NCI-H510A (cell line): ENCODE measurements around the gene RABL2A.
"Not testable (repeated sequence)": the region's sequence is repeated elsewhere in the genome, so short reads cannot be mapped to it uniquely, and the experiment has no call there.

Experiments
- DNase-seq: peaks from one replicate; lab custom pipeline; 2025; lab: John Stamatoyannopoulos, UW

The RABL2A gene

DNA sequence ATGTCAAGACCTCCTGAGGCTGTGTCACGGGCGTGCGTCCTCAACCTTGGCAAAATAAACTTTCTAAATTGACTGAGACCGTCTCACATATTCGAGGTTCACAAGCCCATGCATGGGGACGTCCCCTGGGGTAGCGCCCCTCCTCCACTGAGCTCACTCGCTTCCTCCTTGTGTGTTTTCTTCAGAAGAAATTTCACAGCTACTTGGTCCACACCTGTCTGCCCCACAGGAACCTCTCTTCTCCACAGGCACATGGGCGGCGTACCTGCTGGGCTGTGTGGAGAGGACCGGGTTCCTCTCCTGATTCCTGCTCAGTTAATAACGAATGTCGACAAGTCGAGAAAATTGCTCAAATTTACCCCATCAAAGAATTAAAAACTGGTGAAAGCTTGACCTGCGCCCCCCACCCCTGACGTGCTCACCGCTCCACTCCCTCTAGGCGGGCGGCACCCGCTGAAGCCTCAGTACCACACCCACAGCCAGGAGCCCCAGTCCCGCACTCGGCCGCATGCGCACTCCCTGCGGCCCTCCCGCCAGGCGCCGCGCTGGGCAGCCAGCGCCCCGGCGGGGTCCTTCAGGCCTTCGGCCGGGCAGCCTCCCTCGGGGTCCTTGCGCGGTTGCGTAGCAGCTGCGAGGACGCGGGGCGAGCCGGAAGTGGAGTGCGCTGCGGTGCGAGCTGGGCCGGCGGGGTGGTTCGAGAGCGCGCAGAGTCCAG is at the start of gene RABL2A:
Gene RABL2A (plus strand): TSS at position 651 of the 715 bp plus-strand sequence. CDS start 1,341 bp downstream, outside the sequence.
- not testable (repeated sequence) for DNase-seq

DNA sequence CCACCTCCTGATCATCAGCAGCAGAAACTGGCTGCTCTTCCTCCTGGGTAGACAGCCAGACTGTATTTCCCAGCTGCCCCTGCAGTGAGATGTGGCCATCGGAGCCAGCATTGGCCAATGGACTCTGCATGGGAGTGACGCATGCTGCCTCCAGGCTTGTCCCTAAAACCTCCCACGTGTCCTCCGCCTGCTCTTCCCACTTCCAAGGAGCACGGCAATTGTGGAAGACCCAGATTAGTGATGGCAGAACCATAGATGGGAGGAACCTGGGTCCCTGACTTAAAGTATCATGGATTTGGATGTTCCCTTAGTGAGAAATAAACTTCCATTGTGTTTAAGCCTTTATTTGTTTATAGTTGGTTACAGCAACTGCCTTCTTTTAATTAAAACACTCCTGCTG is 48.6 kb upstream of the RABL2A start:
- DNase-seq: not testable (repeated sequence)

DNA sequence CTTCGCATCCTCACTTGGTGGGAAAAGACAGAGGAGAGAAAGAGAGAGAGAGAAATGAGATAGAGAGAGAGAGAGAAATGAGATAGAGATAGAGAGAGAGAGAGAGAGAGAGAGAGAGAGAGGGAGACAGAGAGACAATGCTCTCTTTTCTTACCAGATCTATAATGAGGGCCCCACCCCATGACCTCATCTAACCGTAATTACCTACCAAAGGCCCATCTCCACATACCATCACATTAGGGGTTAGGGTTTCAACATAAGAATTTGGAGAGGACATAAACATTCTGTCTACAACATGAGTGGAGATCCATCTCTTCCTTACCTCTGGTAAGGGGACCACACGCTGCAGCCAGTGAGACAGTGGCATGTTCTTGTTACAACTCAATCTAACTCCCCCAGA is 44.6 kb upstream of the RABL2A start:
- DNase-seq: not testable (repeated sequence)

DNA sequence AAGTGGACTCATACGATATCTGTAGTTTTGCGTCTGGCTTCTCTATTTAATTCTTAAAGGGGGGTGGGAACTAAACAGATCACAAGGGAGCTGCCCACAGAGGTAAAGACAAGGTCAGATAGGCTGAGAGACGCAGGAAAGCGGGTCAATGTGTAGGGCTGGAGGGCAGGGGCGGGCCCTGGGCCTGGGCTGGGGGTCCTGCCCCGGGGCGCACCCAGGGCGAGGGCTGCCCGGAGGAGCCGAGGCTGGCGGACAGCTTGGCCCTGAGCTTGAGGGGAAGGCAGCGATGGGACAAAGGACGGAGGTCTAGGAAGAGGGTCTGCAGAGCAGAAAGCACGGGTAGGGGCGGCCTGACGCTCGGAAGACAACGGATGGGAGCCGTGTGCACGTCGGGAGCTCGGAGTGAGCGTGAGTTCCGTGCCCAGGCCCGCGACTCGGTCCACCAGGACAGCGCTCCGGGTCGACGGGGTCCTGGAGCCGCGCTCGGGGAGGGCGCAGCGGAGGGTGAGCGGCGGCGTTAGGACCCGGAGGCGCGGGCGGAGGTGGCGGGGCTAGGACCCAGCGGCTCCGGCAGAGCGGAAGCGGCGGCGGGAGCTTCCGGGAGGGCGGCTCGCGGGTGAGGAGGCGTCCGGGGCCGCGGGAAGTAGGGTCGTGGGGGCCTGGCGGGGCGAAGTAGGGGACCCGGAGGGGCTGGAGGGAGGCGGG is 43.4 kb upstream of the RABL2A start:
- not testable (repeated sequence) for DNase-seq

DNA sequence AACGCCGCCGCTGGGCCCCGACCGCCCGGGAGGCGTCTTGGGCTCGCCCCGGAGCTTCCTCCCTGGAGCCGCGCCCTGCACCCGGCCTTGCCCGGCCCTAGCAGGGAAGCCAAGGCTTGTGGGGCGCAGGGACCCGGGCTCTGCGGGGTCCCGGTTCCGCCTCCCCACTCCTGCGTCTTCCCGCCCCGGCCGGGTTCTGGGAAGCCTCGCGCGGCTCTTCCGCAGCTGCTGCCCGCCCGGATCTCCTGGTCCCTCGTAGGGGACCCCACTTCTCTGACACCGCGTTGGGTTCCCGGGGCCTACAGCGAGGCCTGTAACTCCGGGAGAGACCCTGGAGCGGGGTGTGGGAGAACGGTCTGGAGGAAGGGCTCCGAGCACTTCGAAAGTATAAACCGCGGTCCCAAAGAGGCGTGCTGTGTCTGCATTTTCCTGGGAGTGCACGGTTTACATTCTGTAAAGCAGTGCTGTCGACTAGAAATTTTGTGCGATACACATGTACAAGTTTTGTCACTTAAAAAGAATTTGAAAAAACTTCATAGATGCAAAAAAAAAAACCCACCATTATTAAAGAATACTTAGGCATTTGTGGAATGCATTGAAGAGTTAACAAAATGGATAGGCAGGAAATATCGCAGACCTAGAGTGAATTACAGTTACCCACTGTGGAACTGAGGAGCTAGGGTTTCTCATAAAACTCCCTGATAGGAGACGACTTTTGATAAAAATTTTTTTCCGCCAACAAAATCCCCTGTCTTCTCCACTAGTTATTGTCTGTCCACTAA is 42.6 kb upstream of the RABL2A start:
- DNase-seq: not testable (repeated sequence)

DNA sequence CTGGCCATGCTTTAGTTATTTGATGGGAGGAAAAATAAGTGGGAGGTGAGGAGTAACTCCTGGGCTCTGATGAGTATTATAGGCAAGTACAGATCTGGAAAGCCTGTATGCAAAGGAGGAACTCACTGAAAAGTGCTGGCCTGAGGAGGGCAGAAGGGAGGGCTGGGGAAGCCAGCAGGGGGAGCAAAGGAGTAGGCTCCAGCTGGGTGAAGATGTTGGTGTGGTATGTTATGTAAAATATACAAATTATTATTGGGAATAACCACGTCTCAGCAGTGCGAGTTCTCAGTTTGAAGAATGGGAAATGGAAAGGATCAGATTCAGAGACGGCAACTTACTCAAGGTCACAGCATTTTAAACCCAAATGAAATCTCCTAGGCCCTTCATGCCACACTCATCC is 39.9 kb upstream of the RABL2A start:
- DNase-seq: not testable (repeated sequence)

DNA sequence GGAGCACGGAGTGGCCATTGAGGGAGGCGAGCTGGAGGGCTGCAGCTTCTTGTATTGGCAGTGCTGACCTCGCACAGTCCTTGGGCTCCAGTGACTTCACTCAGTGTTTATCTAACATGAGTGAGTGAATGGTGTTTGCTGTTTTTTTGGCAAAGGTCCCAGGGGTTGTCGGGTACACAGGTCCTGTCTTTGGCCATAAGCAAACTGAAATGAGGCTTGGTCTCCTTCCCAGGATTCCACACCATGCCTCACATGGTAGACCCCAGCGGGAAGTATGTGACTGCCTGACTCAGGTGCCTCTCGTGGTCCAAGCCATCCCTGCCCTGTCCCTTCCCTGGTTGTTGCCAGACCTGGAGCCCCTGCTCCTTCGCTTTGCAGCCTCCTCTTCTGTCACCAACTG is 37.5 kb upstream of the RABL2A start:
- not testable (repeated sequence) for DNase-seq

DNA sequence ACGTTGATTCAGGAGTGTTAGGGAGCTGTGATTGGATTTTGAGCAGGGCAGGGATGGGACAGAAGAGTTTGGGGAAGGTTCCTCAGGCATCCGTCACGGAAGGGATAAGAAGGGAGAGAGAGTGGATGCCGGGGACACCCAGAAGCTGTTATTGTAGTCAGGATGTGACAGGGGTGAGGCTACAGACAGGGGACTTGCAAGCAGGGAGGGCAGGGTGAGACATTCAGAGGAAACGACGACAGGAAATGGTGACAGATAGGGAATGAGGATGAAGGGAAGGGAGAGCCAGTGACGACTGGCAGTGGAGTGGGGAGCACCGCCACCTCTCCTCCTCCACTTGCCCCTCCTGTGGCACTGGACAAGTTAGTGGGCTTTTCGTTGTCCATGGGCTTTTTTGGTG is 35.1 kb upstream of the RABL2A start:
- DNase-seq: not testable (repeated sequence)

DNA sequence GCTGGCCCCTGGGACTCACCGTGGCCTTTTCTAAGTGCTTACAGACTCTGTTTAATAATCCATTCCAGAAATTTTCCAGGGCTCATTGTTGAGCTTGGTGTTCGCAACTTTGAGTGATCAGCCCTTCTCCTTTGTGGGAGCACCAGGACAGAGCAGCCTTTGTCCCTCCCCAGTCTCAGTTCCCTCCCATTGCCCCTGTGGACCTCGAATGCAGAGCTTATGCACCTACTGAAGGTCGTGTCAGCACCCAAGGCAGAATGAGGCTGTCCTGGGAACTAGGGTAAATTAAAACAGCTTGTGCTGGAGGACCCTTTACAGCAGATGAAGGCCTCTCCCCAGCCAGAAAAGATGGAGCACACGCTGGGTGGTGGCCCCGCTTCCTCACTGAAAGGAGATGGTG is 33.8 kb upstream of the RABL2A start:
- not testable (repeated sequence) for DNase-seq

DNA sequence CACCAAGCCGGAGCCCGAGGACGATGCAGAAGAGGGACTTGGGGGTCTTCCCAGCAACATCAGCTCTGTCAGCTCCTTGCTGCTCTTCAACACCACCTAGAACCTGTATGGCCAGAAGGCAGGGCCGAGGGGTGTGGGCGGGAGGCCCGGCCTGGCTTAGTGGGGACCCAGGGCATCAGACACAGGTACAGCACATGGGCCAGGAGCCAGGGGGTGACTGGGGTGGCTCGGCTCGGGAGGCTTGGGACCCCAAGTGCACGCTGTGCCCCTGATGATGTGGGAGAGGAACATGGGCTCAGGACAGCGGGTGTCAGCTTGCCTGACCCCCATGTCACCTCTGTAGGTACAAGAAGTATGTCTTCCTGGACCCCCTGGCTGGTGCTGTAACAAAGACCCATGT is 31.3 kb upstream of the RABL2A start:
- DNase-seq: not testable (repeated sequence)

DNA sequence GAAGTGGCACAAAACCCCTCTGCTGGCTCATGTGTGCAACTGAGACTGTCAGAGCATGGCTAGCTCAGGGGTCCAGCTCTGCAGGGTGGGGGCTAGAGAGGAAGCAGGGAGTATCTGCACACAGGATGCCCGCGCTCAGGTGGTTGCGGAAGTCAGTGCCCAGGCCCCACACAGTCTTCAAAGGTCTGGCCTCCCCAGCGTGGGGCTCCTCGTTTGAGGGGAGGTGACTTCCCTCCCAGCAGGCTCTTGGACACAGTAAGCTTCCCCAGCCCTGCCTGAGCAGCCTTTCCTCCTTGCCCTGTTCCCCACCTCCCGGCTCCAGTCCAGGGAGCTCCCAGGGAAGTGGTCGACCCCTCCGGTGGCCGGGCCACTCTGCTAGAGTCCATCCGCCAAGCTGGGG is 29.9 kb upstream of the RABL2A start:
- not testable (repeated sequence) for DNase-seq

DNA sequence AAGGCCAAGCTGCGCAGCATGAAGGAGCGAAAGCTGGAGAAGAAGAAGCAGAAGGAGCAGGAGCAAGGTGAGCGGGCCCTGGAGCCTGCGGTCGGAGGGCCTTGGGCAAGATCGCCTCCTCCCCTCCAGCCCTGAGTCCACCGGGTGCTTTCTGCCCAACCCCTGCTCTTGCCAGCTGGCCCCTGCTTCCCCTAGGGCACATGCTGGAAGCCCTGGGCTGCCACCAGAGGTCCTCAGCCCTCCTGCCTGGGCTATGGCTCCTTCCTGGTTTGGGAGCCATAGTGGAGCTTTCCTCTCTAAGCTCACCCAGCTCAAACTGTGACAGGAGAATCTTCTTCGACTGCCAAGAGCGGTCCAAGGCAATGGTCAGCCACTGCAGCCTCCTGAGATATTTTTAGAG is 29.5 kb upstream of the RABL2A start:
- not testable (repeated sequence) for DNase-seq

DNA sequence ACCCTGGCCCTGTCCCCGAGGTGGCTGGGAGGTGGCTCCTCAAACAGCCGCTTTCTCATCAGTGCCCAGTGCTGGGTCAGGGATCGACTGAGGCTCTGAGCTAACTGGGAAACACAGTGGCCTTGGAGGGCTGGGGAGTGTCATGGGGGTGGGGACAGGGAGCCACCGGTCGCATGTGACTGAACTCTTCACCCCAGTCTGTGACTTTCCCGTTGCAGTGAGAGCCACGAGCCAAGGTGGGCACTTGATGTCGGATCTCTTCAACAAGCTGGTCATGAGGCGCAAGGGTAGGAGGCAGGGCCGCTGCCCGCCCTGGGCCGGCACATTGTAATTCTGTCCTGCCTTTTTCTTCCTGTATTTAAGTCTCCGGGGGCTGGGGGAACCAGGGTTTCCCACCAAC is 28.9 kb upstream of the RABL2A start:
- DNase-seq: not testable (repeated sequence)

DNA sequence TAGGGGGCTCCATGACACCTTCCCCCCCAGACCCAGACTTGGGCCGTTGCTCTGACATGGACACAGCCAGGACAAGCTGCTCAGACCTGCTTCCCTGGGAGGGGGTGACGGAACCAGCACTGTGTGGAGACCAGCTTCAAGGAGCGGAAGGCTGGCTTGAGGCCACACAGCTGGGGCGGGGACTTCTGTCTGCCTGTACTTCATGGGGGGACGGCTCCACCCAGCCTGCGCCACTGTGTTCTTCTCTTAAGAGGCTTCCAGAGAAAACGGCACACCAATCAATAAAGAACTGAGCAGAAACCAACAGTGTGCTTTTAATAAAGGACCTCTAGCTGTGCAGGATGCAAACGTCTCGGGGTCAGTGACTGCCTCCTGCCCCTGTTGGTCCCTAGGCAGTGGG is 28.3 kb upstream of the RABL2A start:
- DNase-seq: not testable (repeated sequence)

DNA sequence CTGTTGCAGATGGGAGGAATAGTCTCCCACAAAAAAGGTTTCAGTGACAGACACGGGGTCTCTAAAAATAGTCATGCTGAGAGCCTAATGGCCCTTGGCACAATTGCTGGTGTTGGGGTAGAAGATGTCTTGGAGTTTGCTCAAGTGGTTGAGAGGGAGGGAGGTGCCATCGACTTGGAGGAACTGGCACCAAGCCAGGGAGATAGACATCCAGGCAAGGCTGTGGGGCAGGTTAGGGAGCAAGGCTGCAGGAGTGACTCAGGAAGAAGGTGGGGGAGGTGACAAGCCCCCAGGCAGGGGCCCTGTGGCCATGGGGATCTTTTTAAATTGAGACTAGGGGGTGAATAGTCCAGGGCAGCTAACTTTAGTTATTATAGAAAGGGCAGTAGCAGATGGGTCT is 27.9 kb upstream of the RABL2A start:
- not testable (repeated sequence) for DNase-seq

DNA sequence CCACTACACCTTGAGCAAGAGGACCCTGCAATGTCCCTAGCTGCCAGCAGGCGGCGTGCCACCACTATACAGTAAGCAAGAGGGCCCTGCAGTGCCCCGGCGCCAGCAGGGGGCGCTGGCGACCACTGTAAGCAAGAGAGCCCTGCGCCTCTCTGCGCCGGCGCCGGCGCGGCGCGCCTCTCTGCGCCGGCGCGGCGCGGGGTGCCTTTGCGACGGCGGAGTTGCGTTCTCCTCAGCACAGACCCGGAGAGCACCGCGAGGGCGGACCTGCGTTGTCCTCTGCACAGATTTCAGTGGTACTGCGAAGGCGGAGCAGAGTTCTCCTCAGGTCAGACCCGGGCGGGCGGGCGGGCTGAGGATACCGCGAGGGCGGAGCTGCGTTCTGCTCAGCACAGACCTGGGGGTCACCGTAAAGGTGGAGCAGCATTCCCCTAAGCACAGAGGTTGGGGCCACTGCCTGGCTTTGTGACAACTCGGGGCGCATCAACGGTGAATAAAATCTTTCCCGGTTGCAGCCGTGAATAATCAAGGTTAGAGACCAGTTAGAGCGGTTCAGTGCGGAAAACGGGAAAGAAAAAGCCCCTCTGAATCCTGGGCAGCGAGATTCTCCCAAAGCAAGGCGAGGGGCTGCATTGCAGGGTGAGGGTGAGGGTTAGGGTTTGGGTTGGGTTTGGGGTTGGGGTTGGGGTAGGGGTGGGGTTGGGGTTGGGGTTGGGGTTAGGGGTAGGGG is 24.9 kb upstream of the RABL2A start:
- DNase-seq: not testable (repeated sequence)

DNA sequence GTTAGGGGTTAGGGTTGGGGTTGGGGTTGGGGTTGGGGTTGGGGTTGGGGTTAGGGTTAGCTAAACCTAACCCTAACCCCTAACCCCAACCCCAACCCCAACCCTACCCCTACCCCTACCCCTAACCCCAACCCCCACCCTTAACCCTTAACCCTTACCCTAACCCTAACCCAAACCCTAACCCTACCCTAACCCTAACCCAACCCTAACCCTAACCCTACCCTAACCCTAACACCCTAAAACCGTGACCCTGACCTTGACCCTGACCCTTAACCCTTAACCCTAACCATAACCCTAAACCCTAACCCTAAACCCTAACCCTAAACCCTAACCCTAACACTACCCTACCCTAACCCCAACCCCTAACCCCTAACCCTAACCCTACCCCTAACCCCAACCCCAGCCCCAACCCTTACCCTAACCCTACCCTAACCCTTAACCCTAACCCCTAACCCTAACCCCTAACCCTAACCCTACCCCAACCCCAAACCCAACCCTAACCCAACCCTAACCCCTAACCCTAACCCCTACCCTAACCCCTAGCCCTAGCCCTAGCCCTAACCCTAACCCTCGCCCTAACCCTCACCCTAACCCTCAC is 24.1 kb upstream of the RABL2A start:
- no peak for DNase-seq

DNA sequence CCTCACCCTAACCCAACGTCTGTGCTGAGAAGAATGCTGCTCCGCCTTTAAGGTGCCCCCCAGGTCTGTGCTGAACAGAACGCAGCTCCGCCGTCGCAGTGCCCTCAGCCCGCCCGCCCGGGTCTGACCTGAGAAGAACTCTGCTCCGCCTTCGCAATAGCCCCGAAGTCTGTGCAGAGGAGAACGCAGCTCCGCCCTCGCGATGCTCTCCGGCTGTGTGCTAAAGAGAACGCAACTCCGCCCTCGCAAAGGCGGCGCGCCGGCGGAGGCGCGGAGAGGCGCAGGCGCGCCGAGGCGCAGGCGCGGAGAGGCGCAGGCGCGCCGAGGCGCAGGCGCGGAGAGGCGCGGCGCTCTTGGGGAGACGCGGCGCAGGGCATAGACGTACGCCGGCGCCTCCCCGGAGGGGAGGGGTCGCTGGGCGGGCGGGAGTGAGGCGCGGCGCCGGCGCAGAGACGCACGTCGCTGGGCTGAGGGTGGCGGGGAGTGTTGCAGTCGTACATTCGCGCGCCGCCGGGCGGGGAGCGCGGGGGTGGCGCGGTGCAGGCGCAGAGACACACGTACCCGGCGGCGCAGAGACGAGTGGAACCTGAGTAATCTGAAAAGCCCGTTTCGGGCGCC is 23.5 kb upstream of the RABL2A start:
- DNase-seq: not testable (repeated sequence)

DNA sequence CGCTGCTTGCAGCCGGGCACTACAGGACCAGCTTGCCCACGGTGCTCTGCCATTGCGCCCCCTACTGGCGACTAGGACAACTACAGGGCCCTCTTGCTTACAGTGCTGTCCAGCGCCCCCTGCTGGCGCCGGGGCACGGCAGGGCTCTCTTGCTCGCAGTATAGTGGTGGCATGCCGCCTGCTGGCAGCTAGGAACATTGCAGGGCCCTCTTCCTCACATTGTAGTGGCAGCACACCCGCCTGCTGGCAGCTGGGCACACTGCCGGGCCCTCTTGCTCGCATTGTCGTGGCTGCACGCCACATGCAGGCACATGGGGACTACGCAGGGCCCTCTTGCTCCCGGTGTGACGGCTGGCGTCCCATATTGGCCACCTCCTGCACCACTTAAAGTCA is 23.0 kb upstream of the RABL2A start:
- not testable (repeated sequence) for DNase-seq

DNA sequence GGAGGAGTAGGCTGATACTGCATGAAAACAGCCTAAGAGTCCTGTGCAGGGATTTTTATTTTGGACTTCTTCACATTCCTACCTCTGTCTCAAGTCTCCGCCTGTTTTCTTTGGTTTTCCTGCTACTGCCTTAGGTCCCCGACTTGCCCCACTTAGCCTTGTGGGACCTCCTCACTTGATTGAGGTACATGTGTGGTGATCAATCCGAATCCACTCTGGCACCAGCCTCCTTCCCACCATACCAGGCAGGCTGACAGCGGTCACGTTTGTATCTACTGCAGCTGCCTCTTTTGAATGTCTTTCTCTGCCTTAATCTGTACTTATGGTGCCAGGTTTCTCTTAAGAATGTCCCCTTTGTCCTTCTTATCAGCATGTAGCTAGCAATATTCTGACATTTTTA is 22.4 kb upstream of the RABL2A start:
- not testable (repeated sequence) for DNase-seq

DNA sequence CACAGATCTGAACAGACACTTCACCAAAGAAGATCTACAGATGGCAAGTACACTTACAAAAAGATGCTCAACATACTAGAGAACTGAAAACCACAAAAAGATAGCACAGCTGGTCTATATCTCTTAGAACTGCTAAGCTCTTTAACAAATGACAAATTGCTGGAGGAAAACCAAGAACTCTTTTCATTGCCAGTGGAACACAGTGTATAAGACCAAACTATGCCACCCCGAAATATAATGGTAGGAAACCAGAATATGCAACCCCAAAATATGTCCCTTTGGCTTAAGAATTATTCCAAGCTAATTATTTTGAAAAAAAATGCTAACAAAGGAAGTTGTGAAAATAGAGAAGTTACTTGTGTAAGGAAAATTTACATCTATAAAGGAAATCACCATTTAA is 21.0 kb upstream of the RABL2A start:
- not testable (repeated sequence) for DNase-seq
